LoVo (cell line): ENCODE measurements around the gene PLEKHA7.

Experiments used
- DNase-seq: peaks from one replicate; pipeline ENCODE4 v3.0.0-alpha.2; 2016; ENCODE audit warnings: low spot score

PLEKHA7 gene

DNA sequence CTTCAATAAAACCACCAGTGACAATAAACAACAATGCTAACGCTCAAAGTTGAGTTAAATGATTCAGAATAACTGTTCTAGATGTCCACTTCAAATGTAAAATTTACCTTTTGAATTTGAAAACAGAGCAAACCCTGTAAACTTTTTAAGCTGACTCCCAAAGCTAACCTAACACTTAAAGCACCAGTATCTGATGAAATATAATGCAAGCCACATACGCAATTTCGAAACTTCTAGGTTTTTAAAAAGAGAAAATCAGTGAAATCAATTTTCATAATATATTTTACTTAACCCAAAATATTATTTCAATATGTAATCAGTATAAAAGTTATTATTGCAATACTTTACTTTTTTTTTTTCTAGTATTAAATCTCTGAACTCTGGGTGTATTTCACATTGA is 71.3 kb downstream of the PLEKHA7 start:
- DNase-seq = no peak

- no peak for DNase-seq
These were observed 71.9 kb downstream of the PLEKHA7 start for GRCh38 chr11:16942342-16942741.

- DNase-seq = no peak
These were observed 72.3 kb downstream of the PLEKHA7 start for GRCh38 chr11:16941935-16942334.

GRCh38 chr11:16938061-16938460 is 76.2 kb downstream of the PLEKHA7 start:
- DNase-seq = no peak

DNA sequence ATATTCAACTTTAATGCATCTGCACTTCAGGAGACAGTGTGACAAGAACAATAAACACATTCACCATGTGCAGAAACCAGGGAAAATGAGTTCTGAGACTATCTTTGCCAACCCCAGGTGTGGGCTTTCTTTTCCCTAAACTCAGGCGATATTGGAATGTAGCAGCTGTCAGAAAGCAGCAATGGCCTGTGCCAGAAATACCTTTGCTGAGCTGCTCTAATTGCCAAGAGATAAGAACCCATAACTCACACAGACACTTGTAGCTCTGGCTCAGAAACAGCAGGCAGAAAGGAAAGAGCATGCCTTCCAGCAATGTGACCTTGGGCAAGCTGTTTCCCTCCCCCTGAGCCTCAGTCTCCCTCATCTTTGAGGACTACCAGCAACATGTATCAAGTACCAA is 77.6 kb downstream of the PLEKHA7 start:
- no peak for DNase-seq

DNA sequence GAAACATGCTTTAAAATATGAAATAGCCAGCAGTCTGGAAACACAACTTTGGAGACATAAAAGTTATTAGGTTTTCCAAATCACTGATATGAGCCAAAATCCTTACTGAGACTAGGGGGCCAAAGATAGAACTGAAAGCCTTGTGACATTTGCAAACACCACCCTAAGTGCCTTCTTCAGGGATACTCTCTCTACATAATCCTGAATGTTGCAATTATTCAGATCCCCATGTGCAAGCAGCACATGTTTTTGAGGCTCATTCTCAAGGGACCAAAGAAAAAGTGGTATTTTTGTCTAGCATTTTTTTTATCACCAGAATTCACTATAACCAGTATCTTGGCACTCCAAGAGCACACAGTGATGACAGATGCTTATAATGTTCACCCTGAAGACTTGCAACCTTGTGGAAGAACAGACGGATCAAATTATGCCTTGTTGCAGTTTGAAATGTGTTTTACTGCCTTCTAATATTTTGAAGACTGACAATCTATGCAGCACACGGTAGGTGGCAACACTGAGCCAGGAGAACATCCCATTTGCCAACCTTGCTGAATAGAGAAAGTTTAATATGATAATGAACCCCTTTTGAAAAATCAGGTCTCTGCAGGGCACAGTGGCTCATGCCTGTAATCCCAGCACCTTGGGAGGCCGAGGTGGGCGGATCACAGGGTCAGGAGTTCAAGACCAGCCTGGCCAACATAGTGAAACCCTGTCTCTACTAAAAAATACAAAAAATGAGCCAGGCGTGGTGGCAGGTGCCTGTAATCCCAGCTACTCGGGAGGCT is 78.5 kb downstream of the PLEKHA7 start:
- DNase-seq = peak; percentile 54

GRCh38 chr11:16933756-16934603 is 80.2 kb downstream of the PLEKHA7 start:
- DNase-seq = no peak

DNA sequence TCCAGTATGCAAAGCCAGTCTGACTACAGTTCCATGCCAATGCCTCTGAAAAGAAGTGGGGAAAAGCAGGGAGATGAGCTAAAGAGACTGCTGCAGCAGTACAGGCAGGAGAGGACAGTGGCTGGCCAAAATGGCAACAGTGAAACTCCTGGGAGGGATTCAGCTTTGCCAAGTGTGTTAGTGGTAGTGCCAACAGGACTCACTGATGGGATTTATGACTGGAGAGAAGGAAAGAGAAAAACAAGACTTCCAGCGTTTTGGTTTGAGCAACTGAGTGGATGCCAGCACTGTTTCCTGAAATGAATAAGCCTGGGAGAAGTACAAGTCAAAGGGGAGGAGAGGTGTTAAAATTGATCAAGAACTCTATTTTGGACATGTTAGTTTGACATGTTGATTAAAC is 80.9 kb downstream of the PLEKHA7 start:
- no peak for DNase-seq

GRCh38 chr11:16928044-16928443 is 86.2 kb downstream of the PLEKHA7 start:
- no peak for DNase-seq

DNA sequence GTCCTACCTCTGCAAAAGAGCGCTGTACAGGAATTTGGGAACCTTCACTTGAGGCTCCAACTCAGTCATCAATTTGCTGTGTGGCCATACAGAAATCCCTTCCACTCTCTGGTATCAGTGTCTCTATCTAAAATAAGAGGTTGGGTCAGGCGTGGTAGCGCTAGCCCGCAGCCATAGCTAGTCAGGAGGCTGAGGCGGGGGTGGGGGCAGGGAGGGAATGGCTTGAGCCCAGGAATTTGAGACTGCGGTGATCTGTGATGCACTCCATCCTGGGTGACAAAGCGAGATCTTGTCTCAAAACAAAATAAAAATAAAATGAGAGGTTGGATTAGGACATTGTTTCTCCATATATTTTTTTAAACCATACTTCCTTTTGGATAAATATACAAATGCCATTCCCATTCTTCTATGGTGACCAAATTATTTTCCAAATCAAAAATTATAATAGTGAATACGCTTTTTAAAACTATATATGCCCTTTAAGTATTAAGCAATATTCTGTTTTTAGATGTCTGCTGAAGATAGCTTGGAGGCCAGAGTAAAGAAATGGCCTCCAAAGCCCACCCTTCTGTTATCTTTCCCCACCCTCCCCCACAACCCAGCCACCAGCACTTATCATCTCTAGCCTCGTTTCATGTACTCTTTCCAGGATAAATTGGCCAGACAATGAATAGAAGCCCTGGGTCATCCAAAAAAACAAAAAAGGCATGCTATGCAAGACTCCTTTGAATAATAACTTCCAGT is 87.2 kb downstream of the PLEKHA7 start:
- no peak for DNase-seq

DNA sequence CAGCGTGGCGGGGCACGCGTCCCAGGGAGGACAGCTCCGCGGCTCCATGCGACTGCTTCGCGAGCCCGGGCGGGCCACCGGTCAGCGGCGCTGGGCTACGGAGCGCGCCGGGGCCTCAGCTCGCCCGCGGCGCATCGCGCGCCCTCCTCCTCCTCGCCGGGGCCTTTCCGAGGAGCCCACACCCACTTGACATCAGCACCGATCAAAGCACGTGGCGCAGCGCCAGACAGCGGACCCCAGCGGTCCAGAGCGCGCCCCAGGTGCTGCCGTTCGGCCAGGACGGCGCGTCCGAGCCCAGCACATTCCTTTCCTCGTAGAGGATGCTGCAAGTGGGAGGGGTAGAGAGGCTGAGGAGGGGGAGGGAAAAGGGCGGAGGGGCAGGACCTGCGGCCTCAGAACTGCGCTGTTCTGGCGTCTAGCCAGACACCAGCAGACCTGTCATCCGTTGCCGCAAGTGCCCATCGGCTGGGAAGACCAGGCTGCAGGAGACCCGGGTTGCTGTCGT is 88.6 kb downstream of the PLEKHA7 start:
- DNase-seq = peak; percentile 72

- DNase-seq = peak; percentile 96
These were observed 89.2 kb downstream of the PLEKHA7 start for GRCh38 chr11:16924826-16925560.

DNA sequence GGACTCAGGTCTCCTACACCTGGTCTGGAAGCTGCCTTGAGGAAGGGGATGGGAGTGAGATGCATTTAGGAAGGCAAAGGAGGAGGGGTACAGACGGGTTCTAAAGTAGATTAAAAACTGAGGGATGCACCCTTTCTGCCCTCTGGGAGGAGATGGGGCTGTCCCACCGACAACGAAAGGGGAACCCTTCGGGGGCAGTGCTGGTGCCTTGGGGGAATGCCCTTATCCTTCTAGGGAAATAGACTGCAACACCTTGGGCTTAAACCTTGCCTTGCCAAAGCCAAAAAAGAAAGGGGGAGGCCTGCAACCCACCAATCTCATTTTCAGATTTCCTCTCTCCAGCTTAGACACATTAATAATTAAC is 89.8 kb downstream of the PLEKHA7 start:
- DNase-seq = no peak

GRCh38 chr11:16923987-16924386 is 90.2 kb downstream of the PLEKHA7 start:
- DNase-seq = peak; percentile 75

DNA sequence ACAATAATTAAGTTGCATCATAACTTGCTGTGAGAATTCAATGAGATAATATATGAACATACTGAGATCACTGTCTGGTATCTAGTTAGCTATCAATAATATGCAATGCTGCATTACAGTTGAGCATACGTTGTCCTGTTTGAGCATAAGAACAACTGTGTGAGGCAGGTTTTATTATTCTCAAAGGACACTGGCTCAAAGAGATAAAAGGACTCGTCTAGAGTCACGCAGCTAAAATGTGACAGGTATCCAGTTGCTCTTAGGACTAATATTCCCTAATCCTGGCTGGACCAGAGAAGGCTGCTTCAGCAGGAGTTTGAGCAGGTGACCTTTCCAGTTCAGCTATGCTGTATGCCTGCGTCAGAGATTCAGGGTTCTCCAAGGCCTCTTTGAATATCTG is 92.5 kb downstream of the PLEKHA7 start:
- no peak for DNase-seq

GRCh38 chr11:16921019-16921418 is 93.2 kb downstream of the PLEKHA7 start:
- DNase-seq = no peak

- no peak for DNase-seq
These were observed 93.7 kb downstream of the PLEKHA7 start for GRCh38 chr11:16920559-16920958.

- DNase-seq = peak; percentile 75
These were observed 95.6 kb downstream of the PLEKHA7 start for GRCh38 chr11:16918543-16919182.

DNA sequence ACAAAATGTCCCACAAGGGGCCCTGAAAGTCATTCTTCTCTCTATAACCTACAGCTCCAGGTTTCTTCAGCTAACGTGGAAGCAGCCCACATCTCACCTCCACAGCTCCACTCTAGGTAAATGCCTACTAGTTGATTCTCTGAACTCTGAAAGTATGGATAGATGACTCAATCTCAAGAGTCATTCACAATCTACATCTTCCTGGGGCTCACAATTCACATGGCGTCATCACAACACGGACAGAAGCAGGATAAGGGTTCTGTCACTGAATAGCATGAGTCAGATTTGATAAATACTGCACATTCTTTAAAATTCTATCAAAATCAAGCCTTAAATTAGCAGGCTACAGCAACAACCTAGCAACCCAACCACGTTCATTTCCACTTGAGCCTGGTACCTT is 96.3 kb downstream of the PLEKHA7 start:
- no peak for DNase-seq

DNA sequence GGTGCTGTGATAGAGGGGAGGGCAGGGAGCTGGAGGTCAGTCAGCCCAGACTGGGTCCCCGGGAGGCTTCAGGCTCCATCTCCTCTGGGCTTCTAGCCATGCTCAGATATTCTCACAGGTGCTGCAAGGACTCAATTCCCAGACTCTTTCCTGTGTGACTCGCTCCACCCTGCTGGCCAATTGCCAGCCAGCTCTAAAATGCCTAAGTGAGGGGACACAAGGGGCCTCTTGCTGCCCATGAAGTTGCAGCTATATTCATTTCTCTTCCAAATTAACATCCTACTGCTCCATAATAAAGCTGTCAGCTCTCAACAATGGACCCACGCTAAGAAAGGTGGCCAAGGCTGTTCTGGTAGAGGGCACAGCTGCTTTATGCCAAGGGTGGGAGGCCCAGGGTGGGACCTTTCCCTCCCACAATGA is 101.5 kb downstream of the PLEKHA7 start:
- no peak for DNase-seq

DNA sequence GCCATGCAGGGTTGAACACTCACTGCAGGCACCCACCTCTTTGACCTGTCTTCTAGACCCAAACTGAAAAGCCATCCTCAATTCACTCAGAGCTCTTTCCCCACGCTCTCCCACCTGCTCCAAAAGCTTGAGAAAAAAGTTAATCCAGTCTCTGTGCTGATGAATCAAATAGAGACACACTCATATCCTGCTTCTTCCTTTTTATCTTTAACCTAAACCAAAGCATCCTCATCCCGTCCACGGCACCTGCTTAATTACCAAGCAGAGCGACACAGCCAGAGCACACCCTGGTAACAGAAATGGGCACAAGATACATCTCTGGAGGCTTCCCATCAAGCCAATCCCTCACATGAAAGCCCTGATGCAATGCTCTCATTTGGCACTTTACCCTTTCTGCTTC is 102.6 kb downstream of the PLEKHA7 start:
- no peak for DNase-seq
